Mucosa of descending colon (tissue), 3 donors: ENCODE results near the gene DNAH8. TPM values are rescaled to one million over a fixed set of nuclear protein-coding genes. Genes with fewer than 3 reads are reported as not detected.

Experiments used
- ATAC-seq: fragments of 200-7000 bp; cut with Tn5 transposase; one replicate; pipeline ENCODE4 v1.9.1; 2020; ENCODE audit warnings: mild to moderate bottlenecking, moderate library complexity
- DNase-seq, 3 donors: peaks; one replicate each; pipeline ENCODE4 v3.0.0-alpha.2; 2020
- H3K36me3 ChIP-seq: fragments of 200-600 bp; one replicate; pipeline ENCODE4 v1.8.0; 2021; ENCODE audit warnings: low read depth, mild to moderate bottlenecking
- H3K4me1 ChIP-seq: fragments of 200-600 bp; one replicate; pipeline ENCODE4 v1.8.0; 2021; ENCODE audit warnings: low read depth, mild to moderate bottlenecking
- H3K4me3 ChIP-seq: fragments of 200-600 bp; one replicate; pipeline ENCODE4 v1.8.0; 2021; ENCODE audit warnings: mild to moderate bottlenecking
- H3K9me3 ChIP-seq: fragments of 200-600 bp; one replicate; pipeline ENCODE4 v1.8.0; 2021; ENCODE audit warnings: mild to moderate bottlenecking
- CTCF ChIP-seq: fragments of 200-600 bp; IDR thresholded peaks from one replicate; pipeline ENCODE4 v1.8.0; 2022; ENCODE audit warnings: antibody characterized with exemption, mild to moderate bottlenecking
- intact Hi-C, 2 donors: fragments of 100-400 bp; cut with DNase I in 1 of 2; cut with micrococcal nuclease in 1 of 2; formaldehyde crosslinking; loops; one replicate each; pipeline versions ENCODE4 v1.11.0 to v1.11.1; 2022; cut with DNase I, micrococcal nuclease
- total RNA-seq, 3 donors: library from RNA; stranded (reverse); fragmentation: NEBNext Ultra II Directional in 2 of 3; extraction: Animal tissue kit (Norgen Biotek cat#: 25700) in 2 of 3; gene quantifications; one replicate each; pipeline versions ENCODE4 v1.2.1 to v1.2.4, GENCODE V29; 2021 to 2023
- donor health status: DM: no; HTN: no; CAD: no; lungs with moderate emphysema.
- donor health status: DM: no; HTN: no; CAD: no.
- donor health status: DM: no; HTN: yes; CAD: no.

DNAH8 gene
- total RNA-seq, 3 donors from 2014 or later, result 0.03 TPM; not detected in 1

DNA sequence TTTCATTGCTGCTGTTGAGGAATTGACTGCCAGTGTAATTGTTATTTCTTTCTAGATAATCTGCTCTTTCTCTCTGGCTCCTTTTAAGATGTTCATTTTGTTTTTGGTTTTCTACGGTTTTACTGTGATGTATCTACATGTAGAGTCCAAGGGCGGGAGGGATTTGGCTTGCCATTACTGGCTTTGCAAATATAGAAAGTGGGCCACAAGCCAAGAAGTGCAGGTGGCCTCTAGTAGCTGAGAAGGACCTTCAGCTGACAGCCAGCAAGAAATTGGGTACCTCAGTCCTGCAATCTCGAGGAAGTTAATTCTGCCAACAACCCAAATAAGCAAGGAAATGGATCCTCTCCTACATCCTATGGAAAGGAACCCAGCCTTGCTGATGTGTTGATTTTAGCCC lies 290.7 kb downstream of the DNAH8 start:
- Histone ChIP-seq H3K4me3 (no peak overlapping the region), H3K9me3 (no peaks in the 10 kb centered on the region), H3K4me1 (no peaks in the 10 kb centered on the region), H3K36me3 (no peaks in the 10 kb centered on the region)
- intact Hi-C loops, result no loop called here
- DNase-seq (no peak), ATAC-seq (no peak)
- TF ChIP-seq CTCF, result no peak

- no peak for ATAC-seq
- Histone ChIP-seq H3K4me3 (no peak overlapping the region), H3K9me3 (no peaks in the 10 kb centered on the region), H3K4me1 (no peaks in the 10 kb centered on the region), H3K36me3 (no peaks in the 10 kb centered on the region)
- DNase-seq, result no peak
- intact Hi-C loops, result no loop called here
- no peak for TF ChIP-seq CTCF
Observed at GRCh38 chr6:39007575-39007974, 292.5 kb downstream of the DNAH8 start.

DNA sequence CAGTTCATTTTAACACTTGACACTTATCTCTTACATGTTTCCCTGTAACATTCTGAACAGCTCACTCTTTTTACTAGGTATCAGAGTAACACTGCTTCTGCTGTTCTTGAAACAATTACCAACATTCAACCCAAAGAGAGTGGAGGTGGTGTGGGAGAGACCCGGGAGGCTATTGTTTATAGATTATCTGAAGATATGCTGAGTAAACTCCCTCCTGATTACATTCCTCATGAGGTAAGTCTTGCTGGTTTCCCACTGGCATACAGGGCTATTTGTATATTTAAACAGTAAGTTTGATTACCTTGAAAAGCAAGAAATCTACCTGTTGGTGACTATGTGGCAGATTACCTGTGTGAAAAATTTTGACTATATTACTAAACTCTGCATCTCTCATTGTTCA lies 293.6 kb downstream of the DNAH8 start:
- Histone ChIP-seq H3K4me1 (no peaks in the 10 kb centered on the region), H3K4me3 (no peak overlapping the region), H3K9me3 (no peaks in the 10 kb centered on the region), H3K36me3 (no peaks in the 10 kb centered on the region)
- intact Hi-C loops, result no loop called here
- ATAC-seq, result no peak
- TF ChIP-seq CTCF, result no peak
- DNase-seq, result no peak

DNA sequence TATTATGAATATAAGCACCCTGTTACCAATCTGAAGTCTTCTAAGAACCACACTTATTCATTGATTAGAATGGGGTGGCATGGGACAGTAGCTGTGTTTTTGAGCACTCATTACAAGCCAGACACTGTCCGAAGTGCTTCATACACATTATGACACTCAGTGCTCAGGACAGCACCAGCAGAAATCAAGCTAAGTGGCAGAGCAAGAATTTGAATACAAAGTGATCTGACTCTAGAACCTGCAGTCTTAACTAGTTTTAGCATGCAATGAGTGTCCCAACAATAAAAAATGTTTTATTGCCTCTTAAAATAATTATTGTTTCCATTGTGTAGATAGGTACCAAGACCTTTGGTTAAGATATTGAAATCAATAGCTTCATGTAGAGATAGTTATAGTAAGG lies 294.4 kb downstream of the DNAH8 start:
- no peak for ATAC-seq
- H3K4me3 ChIP-seq, result no peak overlapping the region
- no peaks in the 10 kb centered on the region for H3K4me1 ChIP-seq
- no peaks in the 10 kb centered on the region for H3K36me3 ChIP-seq
- no peaks in the 10 kb centered on the region for H3K9me3 ChIP-seq
- no peak for TF ChIP-seq CTCF
- DNase-seq, result no peak
- intact Hi-C loops, result no loop called here

- H3K36me3 ChIP-seq, result no peaks in the 10 kb centered on the region
- no peaks in the 10 kb centered on the region for H3K4me1 ChIP-seq
- H3K4me3 ChIP-seq, result no peak overlapping the region
- no peak for TF ChIP-seq CTCF
- no peak for ATAC-seq
- intact Hi-C loops, result no loop called here
- no peaks in the 10 kb centered on the region for H3K9me3 ChIP-seq
- no peak for DNase-seq
Observed at GRCh38 chr6:39016839-39017546, 301.9 kb downstream of the DNAH8 start.

GRCh38 chr6:39017547-39017880 lies 302.4 kb downstream of the DNAH8 start:
- no peak for DNase-seq

More at GRCh38 chr6:39017547-39017880, 302.4 kb downstream of the DNAH8 start:
- no peak for ATAC-seq
- no peaks in the 10 kb centered on the region for H3K4me1 ChIP-seq
- H3K36me3 ChIP-seq, result no peaks in the 10 kb centered on the region
- H3K9me3 ChIP-seq, result no peaks in the 10 kb centered on the region
- no peak for TF ChIP-seq CTCF
- intact Hi-C loops, result no loop called here
- no peak overlapping the region for H3K4me3 ChIP-seq
